Mesothelial cell of epicardium (in vitro differentiated cells): ENCODE measurements around the gene ARHGAP6. TPM values are rescaled to one million over a fixed set of nuclear protein-coding genes. Genes with fewer than 3 reads are reported as not detected.

Experiments
- DNase-seq, 2 experiments: peaks; one replicate each; pipeline ENCODE4 v3.0.0; 2021; ENCODE audit warnings: low spot score in 2 of 2; ENCODE audit not compliant: unreplicated experiment in 2 of 2
- H3K27ac Mint-ChIP-seq: 2 replicates; pipeline ENCODE4 v1.8.0; 2021; ENCODE audit warnings: mixed read lengths
- H3K27me3 Mint-ChIP-seq: 2 replicates; pipeline ENCODE4 v1.8.0; 2021; ENCODE audit warnings: low read depth, mixed read lengths
- H3K36me3 Mint-ChIP-seq: 2 replicates; pipeline ENCODE4 v1.8.0; 2021; ENCODE audit warnings: mixed read lengths
- H3K4me1 Mint-ChIP-seq: 2 replicates; pipeline ENCODE4 v1.8.0; 2021; ENCODE audit warnings: mixed read lengths
- H3K4me3 Mint-ChIP-seq: 2 replicates; pipeline ENCODE4 v1.8.0; 2021; ENCODE audit warnings: mild to moderate bottlenecking, moderate library complexity, mixed read lengths
- H3K9me3 Mint-ChIP-seq: 2 replicates; pipeline ENCODE4 v1.8.0; 2021; ENCODE audit warnings: mixed read lengths
- CTCF ChIP-seq: fragments of 200-600 bp; sonication (generic); IDR thresholded peaks from one replicate; pipeline ENCODE4 v1.5.0; 2021; ENCODE audit warnings: antibody characterized with exemption; ENCODE audit not compliant: unreplicated experiment
- microRNA-seq: library from miRNA; unstranded; fragments of <30 nt; microRNA quantifications from one replicate; pipeline ENCODE4 v1.2.0, GENCODE V29; 2021; ENCODE audit warnings: inconsistent platforms, mixed read lengths
- total RNA-seq: library from RNA; stranded (reverse); gene quantifications from 3 replicates; pipeline ENCODE4 v1.2.1, GENCODE V29; 2021

The ARHGAP6 gene
- total RNA-seq, 1 donor from 2014 or later = 5.3 TPM

GRCh38 chrX:11103006-11103405 is 562.7 kb downstream of the ARHGAP6 start:
- peaks cover 7% of the 10 kb centered on the region for H3K4me1 Mint-ChIP-seq
- H3K27me3 Mint-ChIP-seq = no peaks in the 10 kb centered on the region
- peaks cover 13% of the 10 kb centered on the region for H3K9me3 Mint-ChIP-seq
- no peak for DNase-seq
- H3K4me3 Mint-ChIP-seq = no peak overlapping the region
- no peak for TF ChIP-seq CTCF
- no peak overlapping the region for H3K27ac Mint-ChIP-seq
- no peaks in the 10 kb centered on the region for H3K36me3 Mint-ChIP-seq

GRCh38 chrX:11100281-11101035 is 565.3 kb downstream of the ARHGAP6 start:
- H3K27ac Mint-ChIP-seq = peak overlapping the region; percentile 81
- peaks cover 7% of the 10 kb centered on the region for H3K4me1 Mint-ChIP-seq
- peak; percentile 62 for TF ChIP-seq CTCF
- no peaks in the 10 kb centered on the region for H3K36me3 Mint-ChIP-seq
- DNase-seq = no peak
- H3K9me3 Mint-ChIP-seq = peaks cover 16% of the 10 kb centered on the region
- no peaks in the 10 kb centered on the region for H3K27me3 Mint-ChIP-seq
- H3K4me3 Mint-ChIP-seq = no peak overlapping the region

- H3K9me3 Mint-ChIP-seq = peaks cover 9% of the 10 kb centered on the region
- TF ChIP-seq CTCF = no peak
- peaks cover 7% of the 10 kb centered on the region for H3K4me1 Mint-ChIP-seq
- H3K36me3 Mint-ChIP-seq = no peaks in the 10 kb centered on the region
- DNase-seq = no peak
- no peak overlapping the region for H3K4me3 Mint-ChIP-seq
- no peaks in the 10 kb centered on the region for H3K27me3 Mint-ChIP-seq
- no peak overlapping the region for H3K27ac Mint-ChIP-seq
These were observed 566.3 kb downstream of the ARHGAP6 start for GRCh38 chrX:11099465-11099864.

GRCh38 chrX:11097933-11098332 is 567.8 kb downstream of the ARHGAP6 start:
- peaks cover 14% of the 10 kb centered on the region for H3K9me3 Mint-ChIP-seq
- no peak overlapping the region for H3K4me3 Mint-ChIP-seq
- peaks cover 7% of the 10 kb centered on the region for H3K4me1 Mint-ChIP-seq
- H3K36me3 Mint-ChIP-seq = no peaks in the 10 kb centered on the region
- no peak for DNase-seq
- no peak for TF ChIP-seq CTCF
- H3K27ac Mint-ChIP-seq = no peak overlapping the region
- H3K27me3 Mint-ChIP-seq = no peaks in the 10 kb centered on the region

GRCh38 chrX:11089802-11090201 is 575.9 kb downstream of the ARHGAP6 start:
- TF ChIP-seq CTCF = no peak

More at GRCh38 chrX:11089802-11090201, 575.9 kb downstream of the ARHGAP6 start:
- Mint-ChIP-seq H3K4me3 (no peak overlapping the region), H3K4me1 (no peaks in the 10 kb centered on the region), H3K27ac (no peak overlapping the region), H3K36me3 (peaks cover 11% of the 10 kb centered on the region), H3K9me3 (peaks cover 54% of the 10 kb centered on the region), H3K27me3 (no peaks in the 10 kb centered on the region)
- DNase-seq = no peak

Small RNA genes lying within 50 kb of the gene (microRNA-seq; reads per million reads assigned to microRNA genes)
- gene MIR548AX = not detected

Other genes with a start within 250 kb of the ARHGAP6 start
- 22.9 to 23.2 TPM (median 23.0 TPM) in 3 replicates for gene MSL3, start 92.3 kb upstream of the ARHGAP6 start, total RNA-seq